IMR-90 (cell line): ENCODE results near the gene GSE1. TPM values are rescaled to one million over a fixed set of nuclear protein-coding genes. Genes with fewer than 3 reads are reported as not detected.

Experiments
- ATAC-seq: fragments of 200-7000 bp; cut with Tn5 transposase; 2 replicates; pipeline ENCODE4 v1.9.1; 2020; ENCODE audit warnings: low read depth, mild to moderate bottlenecking, moderate library complexity
- BruUV-seq: library from RNA; stranded (reverse); fragments of 400-500 nt; replicated peaks from 2 replicates; lab custom pipeline; 2021; lab: Mats Ljungman, UMichigan
- CTCF ChIA-PET: fragments of 300-600 bp; formaldehyde crosslinking; extraction: SDS; loops from one replicate; lab custom pipeline; 2021; ENCODE audit warnings: antibody characterized with exemption; lab: Yijun Ruan, JAX
- POLR2A ChIA-PET: fragments of 300-600 bp; sonication (Branson Sonifier 250); formaldehyde crosslinking; loops from one replicate; lab custom pipeline; 2022; ENCODE audit warnings: antibody characterized with exemption; ENCODE audit not compliant: unreplicated experiment; lab: Charles Lee
- DNase-seq: peaks from one replicate; pipeline ENCODE4 v3.0.0; 2013
- H2AFZ ChIP-seq: replicated peaks from 2 replicates; pipeline ENCODE3; 2013; ENCODE audit warnings: low read length, mild to moderate bottlenecking; ENCODE audit not compliant: poor library complexity
- H2AK5ac ChIP-seq: 2 replicates; pipeline ENCODE4 v1.6.1; 2013; ENCODE audit warnings: low read depth, low read length, inconsistent platforms
- H2AK9ac ChIP-seq: replicated peaks from 2 replicates; pipeline ENCODE3; 2013; ENCODE audit warnings: mild to moderate bottlenecking, low read depth, low read length, moderate library complexity; ENCODE audit not compliant: poor library complexity
- H2BK120ac ChIP-seq: 2 replicates; pipeline ENCODE4 v1.6.1; 2013; ENCODE audit warnings: low read depth, low read length, inconsistent platforms
- H2BK15ac ChIP-seq: 3 replicates; pipeline ENCODE4 v1.6.1; 2013; ENCODE audit warnings: low read depth, low read length, inconsistent platforms
- H2BK20ac ChIP-seq: 2 replicates; pipeline ENCODE4 v1.6.1; 2013; ENCODE audit warnings: low read depth, mild to moderate bottlenecking, inconsistent platforms, low read length, moderate library complexity
- H2BK5ac ChIP-seq: 2 replicates; pipeline ENCODE4 v1.6.1; 2013; ENCODE audit warnings: mild to moderate bottlenecking, low read depth, low read length, inconsistent platforms; ENCODE audit not compliant: poor library complexity, severe bottlenecking
- H3K14ac ChIP-seq: replicated peaks from 2 replicates; pipeline ENCODE4 v1.6.1; 2013; ENCODE audit warnings: low read depth, low read length, inconsistent platforms
- H3K18ac ChIP-seq: 2 replicates; pipeline ENCODE4 v1.6.1; 2013; ENCODE audit warnings: low read depth, low read length, control low read depth
- H3K23ac ChIP-seq: 2 replicates; pipeline ENCODE4 v1.6.1; 2013; ENCODE audit warnings: low read depth, low read length, inconsistent platforms
- H3K27ac ChIP-seq: 2 replicates; pipeline ENCODE4 v1.5.1; 2013; ENCODE audit warnings: mild to moderate bottlenecking, control low read depth, low read length; ENCODE audit not compliant: insufficient read depth
- H3K27me3 ChIP-seq: 2 replicates; pipeline ENCODE4 v1.6.1; 2013; ENCODE audit warnings: low read length; ENCODE audit not compliant: control insufficient read depth, insufficient read depth
- H3K36me3 ChIP-seq: 2 replicates; pipeline ENCODE4 v1.6.1; 2013; ENCODE audit warnings: low read length, mixed read lengths; ENCODE audit not compliant: control insufficient read depth, insufficient read depth
- H3K4ac ChIP-seq: 2 replicates; pipeline ENCODE4 v1.6.1; 2013; ENCODE audit warnings: low read depth, low read length, inconsistent platforms
- H3K4me1 ChIP-seq: 2 replicates; pipeline ENCODE4 v1.6.1; 2013; ENCODE audit warnings: low read length, mixed read lengths; ENCODE audit not compliant: control insufficient read depth, insufficient read depth
- H3K4me2 ChIP-seq: 2 replicates; pipeline ENCODE4 v1.6.1; 2013; ENCODE audit warnings: low read depth, mild to moderate bottlenecking, control low read depth, low read length, moderate library complexity
- H3K4me3 ChIP-seq: 2 replicates; pipeline ENCODE4 v1.5.1; 2013; ENCODE audit warnings: low read depth, mild to moderate bottlenecking, control low read depth, low read length, moderate library complexity; ENCODE audit not compliant: insufficient read depth
- H3K56ac ChIP-seq: 2 replicates; pipeline ENCODE4 v1.6.1; 2013; ENCODE audit warnings: low read length, inconsistent platforms; ENCODE audit not compliant: insufficient read depth; ENCODE audit errors: extremely low read depth
- H3K79me1 ChIP-seq, 2 experiments: 2 replicates each; pipeline ENCODE4 v1.6.1; 2013; ENCODE audit warnings: low read length in 2 of 2, inconsistent platforms in 1 of 2, low read depth in 1 of 2
- H3K9ac ChIP-seq: 2 replicates; pipeline ENCODE4 v1.6.1; 2013; ENCODE audit warnings: low read depth, low read length, control low read depth
- H3K9me1 ChIP-seq: 2 replicates; pipeline ENCODE4 v1.6.1; 2013; ENCODE audit warnings: low read length, inconsistent platforms; ENCODE audit not compliant: insufficient read depth
- H3K9me3 ChIP-seq: 2 replicates; pipeline ENCODE4 v1.6.1; 2013; ENCODE audit warnings: low read length; ENCODE audit not compliant: control insufficient read depth, insufficient read depth
- H4K20me1 ChIP-seq: 2 replicates; pipeline ENCODE4 v1.6.1; 2013; ENCODE audit warnings: low read length, inconsistent platforms; ENCODE audit not compliant: insufficient read depth
- H4K5ac ChIP-seq: 2 replicates; pipeline ENCODE4 v1.6.1; 2013; ENCODE audit warnings: mild to moderate bottlenecking, low read depth, low read length, control low read depth
- H4K8ac ChIP-seq, 2 experiments: 2 replicates each; pipeline ENCODE4 v1.6.1; 2013; ENCODE audit warnings: low read depth in 2 of 2, low read length in 2 of 2, control low read depth in 1 of 2, inconsistent platforms in 1 of 2
- H4K91ac ChIP-seq: 2 replicates; pipeline ENCODE4 v1.6.1; 2013; ENCODE audit warnings: low read depth, low read length, inconsistent platforms; ENCODE audit not compliant: insufficient read depth
- BHLHE40 ChIP-seq: fragments of 150-350 bp; IDR thresholded peaks from 2 replicates; pipeline ENCODE4 v1.6.1; 2016; ENCODE audit warnings: mild to moderate bottlenecking, low read depth, low read length
- CEBPB ChIP-seq: IDR thresholded peaks from 2 replicates; pipeline ENCODE4 v1.6.1; 2012; ENCODE audit warnings: low read depth, low read length, improper control_type of control experiment
- CHD1 ChIP-seq: IDR thresholded peaks from 2 replicates; pipeline ENCODE4 v1.6.1; 2012; ENCODE audit warnings: low read depth, low read length, improper control_type of control experiment
- CTCF ChIP-seq: conservative IDR thresholded peaks from 2 replicates; pipeline ENCODE4 v1.5.1; 2012; ENCODE audit warnings: mild to moderate bottlenecking, low read depth, low read length, improper control_type of control experiment
- ELK1 ChIP-seq: fragments of 150-350 bp; IDR thresholded peaks from 2 replicates; pipeline ENCODE4 v1.6.1; 2016; ENCODE audit warnings: low read depth, mild to moderate bottlenecking, low read length, moderate library complexity, borderline replicate concordance
- FOS ChIP-seq: fragments of 150-350 bp; IDR thresholded peaks from 2 replicates; pipeline ENCODE4 v1.6.1; 2016; ENCODE audit warnings: low read depth, low read length
- MAFK ChIP-seq: IDR thresholded peaks from 2 replicates; pipeline ENCODE4 v1.6.1; 2012; ENCODE audit warnings: low read depth, low read length, improper control_type of control experiment
- MAZ ChIP-seq: IDR thresholded peaks from 2 replicates; pipeline ENCODE4 v1.6.1; 2012; ENCODE audit warnings: low read depth, mild to moderate bottlenecking, low read length, improper control_type of control experiment, moderate library complexity, borderline replicate concordance
- MXI1 ChIP-seq: IDR thresholded peaks from 2 replicates; pipeline ENCODE4 v1.6.1; 2012; ENCODE audit warnings: low read depth, mild to moderate bottlenecking, low read length, moderate library complexity, borderline replicate concordance
- NFE2L2 ChIP-seq: fragments of 150-350 bp; IDR thresholded peaks from 2 replicates; pipeline ENCODE4 v1.6.1; 2016; ENCODE audit warnings: low read depth, mild to moderate bottlenecking, low read length
- POLR2A ChIP-seq: IDR thresholded peaks from 2 replicates; pipeline ENCODE4 v1.6.1; 2012; ENCODE audit warnings: mild to moderate bottlenecking, low read depth, low read length
- RAD21 ChIP-seq: IDR thresholded peaks from 2 replicates; pipeline ENCODE4 v1.6.1; 2012; ENCODE audit warnings: low read length, improper control_type of control experiment
- RCOR1 ChIP-seq: IDR thresholded peaks from 2 replicates; pipeline ENCODE4 v1.6.1; 2012; ENCODE audit warnings: mild to moderate bottlenecking, low read length, improper control_type of control experiment; ENCODE audit not compliant: insufficient replicate concordance
- RFX5 ChIP-seq: IDR thresholded peaks from 2 replicates; pipeline ENCODE4 v1.8.0; 2012; ENCODE audit warnings: low read depth, mild to moderate bottlenecking, low read length, moderate library complexity
- SMC3 ChIP-seq: fragments of 150-350 bp; IDR thresholded peaks from 2 replicates; pipeline ENCODE4 v1.6.1; 2016; ENCODE audit warnings: low read depth, mild to moderate bottlenecking, antibody characterized with exemption, low read length, moderate library complexity
- USF2 ChIP-seq: fragments of 150-350 bp; IDR thresholded peaks from 2 replicates; pipeline ENCODE4 v1.6.1; 2017; ENCODE audit warnings: mild to moderate bottlenecking, antibody characterized with exemption, low read length, low read depth
- WGBS, 2 experiments: methylation state at CpG; one replicate each; pipeline versions ENCODE4 v1.1.5 to v1.1.7; 2013; ENCODE audit warnings: missing lambda C conversion rate in 2 of 2; ENCODE audit not compliant: insufficient read length in 1 of 2; ENCODE audit errors: extremely low coverage in 2 of 2; 5-methylcytosine and 5-hydroxymethylcytosine counted together
- dilution Hi-C: fragments of 300-500 bp; cut with HindIII; formaldehyde crosslinking; loops from one replicate; pipeline ENCODE4 v1.14.3; 2018; ENCODE audit warnings: low sequenced_read_pairs; ENCODE audit not compliant: unreplicated experiment
- in situ Hi-C: fragments of 300-500 bp; cut with MboI; formaldehyde crosslinking; loops from 3 replicates; pipeline ENCODE4 v1.14.3; 2019; ENCODE audit warnings: low sequenced_read_pairs, inconsistent platforms, mixed read lengths
- intact Hi-C: fragments of 100-400 bp; cut with micrococcal nuclease; formaldehyde crosslinking; loops from 2 replicates; pipeline ENCODE4 v1.10.0; 2022
- polyA plus RNA-seq, 3 experiments: library from polyadenylated mRNA; depleted of rRNA; stranded (reverse); fragments of >200 nt; gene quantifications; 2 replicates each; pipeline ENCODE4 v1.2.3, GENCODE V29; 2012; ENCODE audit warnings: low replicate concordance in 1 of 3
- total RNA-seq: library from RNA; depleted of rRNA; stranded (reverse); fragments of >200 nt; gene quantifications from 2 replicates; pipeline ENCODE4 v1.2.3, GENCODE V29; 2012

Gene GSE1
- total and polyA plus RNA-seq, 2 of the 4 experiments (the other 2 are of a cell fraction), result 14.9 to 25.5 TPM

- Histone ChIP-seq H3K9me1 (no peaks in the 10 kb centered on the region), H2BK5ac (no peak overlapping the region), H2AK5ac (no peak overlapping the region), H3K4me3 (no peak overlapping the region), H3K4me2 (no peak overlapping the region), H3K9ac (no peak overlapping the region), H3K27me3 (no peaks in the 10 kb centered on the region), H2BK15ac (no peak overlapping the region), H3K14ac (no peak overlapping the region), H3K56ac (no peak overlapping the region), H4K8ac (no peak overlapping the region), H4K5ac (no peak overlapping the region), H3K18ac (no peak overlapping the region), H2BK120ac (no peak overlapping the region), H3K4ac (no peak overlapping the region), H2BK20ac (no peak overlapping the region), H3K36me3 (peaks cover 4% of the 10 kb centered on the region; the same call in 1 of the 2 replicates), H3K27ac (no peak overlapping the region), H2AK9ac (peak overlapping the region; percentile 8), H3K23ac (no peak overlapping the region), H3K9me3 (no peaks in the 10 kb centered on the region), H4K20me1 (peaks cover 98% of the 10 kb centered on the region), H3K4me1 (no peaks in the 10 kb centered on the region), H3K79me1 (peaks cover 11 to 33% of the 10 kb centered on the region in 2 experiments; a peak in 3 of 4 replicates), H2AFZ (no peak overlapping the region), H4K91ac (no peak overlapping the region)
- POLR2A ChIA-PET, result no interaction called here
- intact Hi-C loops (no loop called here), dilution Hi-C loops (no loop called here), in situ Hi-C loops (no loop called here)
- CTCF ChIA-PET, result no interaction called here
- no peak for ATAC-seq
- 92% methylated on average over 5 of the region's 26 CpGs; no CpG with 5 or more reads in 1 of the 2 experiments for WGBS, 2 experiments
- DNase-seq, result no peak
- BruUV-seq, result no TSS peak
- TF ChIP-seq CHD1, result no peak
- no peak for TF ChIP-seq CTCF
- no peak for TF ChIP-seq RFX5
- TF ChIP-seq CEBPB, result no peak
- TF ChIP-seq MAFK, result no peak
- TF ChIP-seq SMC3, result no peak
- TF ChIP-seq POLR2A, result no peak
- no peak for TF ChIP-seq RAD21
- no peak for TF ChIP-seq RCOR1
- no peak for TF ChIP-seq ELK1
- TF ChIP-seq BHLHE40, result no peak
- no peak for TF ChIP-seq FOS
- no peak for TF ChIP-seq NFE2L2
- TF ChIP-seq MXI1, result no peak
- TF ChIP-seq USF2, result no peak
- TF ChIP-seq MAZ, result no peak
These were observed 22.5 kb downstream of the GSE1 start for GRCh38 chr16:85635545-85636140.
